Endodermal cell (in vitro differentiated cells): ENCODE data around the gene GGT7. TPM values are rescaled to one million over a fixed set of nuclear protein-coding genes. Genes with fewer than 3 reads are reported as not detected.
"Not testable (repeated sequence)": the region's sequence is repeated elsewhere in the genome, so short reads cannot be mapped to it uniquely, and the experiment has no call there.

Experiments
- DNase-seq: peaks from one replicate; pipeline ENCODE4 v3.0.0-alpha.2; 2017
- H3K27ac ChIP-seq: 2 replicates; pipeline ENCODE4 v1.5.1; 2013; ENCODE audit warnings: mild to moderate bottlenecking, low read depth, low read length, moderate library complexity
- H3K27me3 ChIP-seq: 2 replicates; pipeline ENCODE4 v1.6.1; 2013; ENCODE audit warnings: mild to moderate bottlenecking, low read length, moderate library complexity; ENCODE audit not compliant: insufficient read depth, control insufficient read depth, poor library complexity, severe bottlenecking
- H3K36me3 ChIP-seq: 2 replicates; pipeline ENCODE4 v1.7.0; 2013; ENCODE audit warnings: mild to moderate bottlenecking, low read length, moderate library complexity; ENCODE audit not compliant: control insufficient read depth, insufficient read depth
- H3K4me1 ChIP-seq: one replicate; pipeline ENCODE4 v1.7.0; 2013; ENCODE audit warnings: low read length; ENCODE audit not compliant: control insufficient read depth, insufficient read depth
- H3K4me3 ChIP-seq: 2 replicates; pipeline ENCODE4 v1.5.1; 2013; ENCODE audit warnings: mild to moderate bottlenecking, low read length, moderate library complexity
- H3K9ac ChIP-seq: 2 replicates; pipeline ENCODE4 v1.6.1; 2013; ENCODE audit warnings: mild to moderate bottlenecking, low read length, moderate library complexity; ENCODE audit not compliant: poor library complexity, severe bottlenecking; ENCODE audit errors: extremely low read depth
- H3K9me3 ChIP-seq: 2 replicates; pipeline ENCODE4 v1.6.1; 2013; ENCODE audit warnings: mild to moderate bottlenecking, low read length, moderate library complexity; ENCODE audit not compliant: control insufficient read depth
- H3K27ac Mint-ChIP-seq: 2 replicates; pipeline ENCODE4 v1.8.0; 2020; ENCODE audit warnings: mixed read lengths
- H3K27me3 Mint-ChIP-seq: 2 replicates; pipeline ENCODE4 v1.8.0; 2021; ENCODE audit warnings: mild to moderate bottlenecking, mixed read lengths; ENCODE audit not compliant: insufficient read depth
- H3K36me3 Mint-ChIP-seq: 2 replicates; pipeline ENCODE4 v1.8.0; 2020; ENCODE audit warnings: low read depth, mixed read lengths
- H3K4me1 Mint-ChIP-seq: 2 replicates; pipeline ENCODE4 v1.8.0; 2020; ENCODE audit warnings: mixed read lengths
- H3K4me3 Mint-ChIP-seq: 2 replicates; pipeline ENCODE4 v1.8.0; 2020; ENCODE audit warnings: mild to moderate bottlenecking, moderate library complexity, mixed read lengths
- H3K9me3 Mint-ChIP-seq: 2 replicates; pipeline ENCODE4 v1.8.0; 2020; ENCODE audit warnings: mild to moderate bottlenecking, mixed read lengths
- CTCF ChIP-seq: fragments of 200-600 bp; sonication (generic); conservative IDR thresholded peaks from 2 replicates; pipeline ENCODE4 v1.5.0; 2021; ENCODE audit warnings: antibody characterized with exemption, mild to moderate bottlenecking
- WGBS, 2 experiments: methylation state at CpG; one replicate each; pipeline versions ENCODE4 v1.1.5 to v1.1.7; 2013; ENCODE audit warnings: missing lambda C conversion rate in 2 of 2, mixed read lengths in 1 of 2; ENCODE audit not compliant: insufficient coverage in 1 of 2, insufficient read length in 1 of 2; 5-methylcytosine and 5-hydroxymethylcytosine counted together
- total RNA-seq, 2 donors: library from RNA; stranded (reverse); fragmentation: NEBNext Ultra II Directional in 1 of 2; extraction: Animal tissue kit (Norgen Biotek cat#: 25700) in 1 of 2; gene quantifications; 2 replicates in 1 of 2; 3 replicates in 1 of 2; pipeline ENCODE4 v1.2.1, GENCODE V29; 2021

The GGT7 gene
- total RNA-seq, 2 donors from 2014 or later, result 31.8 to 43.3 TPM

- no peaks in the 10 kb centered on the region for H3K9me3 ChIP-seq
- 76 to 83% methylated on average over 4 to 7 of the region's 7 CpGs for WGBS, 2 experiments
- Mint-ChIP-seq H3K27me3 (no peaks in the 10 kb centered on the region), H3K27ac (no peak overlapping the region), H3K36me3 (peaks cover 2% of the 10 kb centered on the region), H3K4me1 (no peaks in the 10 kb centered on the region), H3K9me3 (no peaks in the 10 kb centered on the region), H3K4me3 (no peak overlapping the region)
- DNase-seq, result no peak
- no peaks in the 10 kb centered on the region for H3K4me1 ChIP-seq
- no peak overlapping the region for H3K27ac ChIP-seq
- H3K4me3 ChIP-seq, result no peak overlapping the region
- no peak for TF ChIP-seq CTCF
- no peaks in the 10 kb centered on the region for H3K36me3 ChIP-seq
- no peaks in the 10 kb centered on the region for H3K27me3 ChIP-seq
- no peak overlapping the region for H3K9ac ChIP-seq
Observed at GRCh38 chr20:34907616-34908469, 35.2 kb upstream of the GGT7 start.

- no peak overlapping the region for H3K27ac Mint-ChIP-seq
- no peaks in the 10 kb centered on the region for H3K4me1 ChIP-seq
- H3K36me3 Mint-ChIP-seq, result peaks cover 4% of the 10 kb centered on the region
- DNase-seq, result no peak
- H3K27ac ChIP-seq, result no peak overlapping the region
- H3K9me3 ChIP-seq, result no peaks in the 10 kb centered on the region
- no peaks in the 10 kb centered on the region for H3K27me3 ChIP-seq
- no peak overlapping the region for H3K9ac ChIP-seq
- no peak for TF ChIP-seq CTCF
- H3K27me3 Mint-ChIP-seq, result no peaks in the 10 kb centered on the region
- 87 to 96% methylated on average over 3 of the region's 3 CpGs for WGBS, 2 experiments
- no peaks in the 10 kb centered on the region for H3K4me1 Mint-ChIP-seq
- H3K36me3 ChIP-seq, result no peaks in the 10 kb centered on the region
- peaks cover 7% of the 10 kb centered on the region for H3K9me3 Mint-ChIP-seq
- H3K4me3 Mint-ChIP-seq, result no peak overlapping the region
- H3K4me3 ChIP-seq, result no peak overlapping the region
Observed at GRCh38 chr20:34904202-34904621, 31.6 kb upstream of the GGT7 start.

- H3K36me3 ChIP-seq, DNase-seq, H3K27me3 Mint-ChIP-seq, H3K9me3 ChIP-seq, H3K9ac ChIP-seq, H3K27ac Mint-ChIP-seq, H3K4me3 ChIP-seq, H3K4me3 Mint-ChIP-seq, H3K27me3 ChIP-seq, H3K4me1 ChIP-seq, H3K4me1 Mint-ChIP-seq, H3K27ac ChIP-seq: not testable (repeated sequence)
- 93 to 100% methylated on average over 1 to 22 of the region's 26 CpGs for WGBS, 2 experiments
- Mint-ChIP-seq H3K36me3 (peaks cover 16% of the 10 kb centered on the region), H3K9me3 (peaks cover 16% of the 10 kb centered on the region)
Observed at GRCh38 chr20:34898731-34899130, 26.1 kb upstream of the GGT7 start.

- Mint-ChIP-seq H3K9me3 (peaks cover 16% of the 10 kb centered on the region), H3K36me3 (peaks cover 16% of the 10 kb centered on the region)
- WGBS, 2 experiments, result no CpG with 5 or more reads among the region's 3 CpGs
- not testable (repeated sequence) for H3K27ac Mint-ChIP-seq, H3K36me3 ChIP-seq, H3K9me3 ChIP-seq, DNase-seq, H3K27ac ChIP-seq, H3K4me1 ChIP-seq, H3K4me3 Mint-ChIP-seq, H3K9ac ChIP-seq, H3K4me3 ChIP-seq, H3K27me3 Mint-ChIP-seq, H3K27me3 ChIP-seq, H3K4me1 Mint-ChIP-seq
Observed at GRCh38 chr20:34898129-34898528, 25.5 kb upstream of the GGT7 start.
